GM23248 (cell line): Measurements from ENCODE around the gene ANO4.

Experiments used
- EZH2 ChIP-seq: fragments of 200-600 bp; sonication (generic); IDR thresholded peaks from 2 replicates; pipeline ENCODE4 v1.6.1; 2018; ENCODE audit warnings: antibody characterized with exemption, mild to moderate bottlenecking; ENCODE audit not compliant: insufficient read depth, poor library complexity, severe bottlenecking
- EZH2phosphoT487 ChIP-seq: fragments of 200-600 bp; sonication (generic); IDR thresholded peaks from 2 replicates; pipeline ENCODE4 v1.6.1; 2018; ENCODE audit warnings: antibody characterized with exemption, moderate library complexity, mild to moderate bottlenecking, low read depth; ENCODE audit not compliant: insufficient read depth

DNA sequence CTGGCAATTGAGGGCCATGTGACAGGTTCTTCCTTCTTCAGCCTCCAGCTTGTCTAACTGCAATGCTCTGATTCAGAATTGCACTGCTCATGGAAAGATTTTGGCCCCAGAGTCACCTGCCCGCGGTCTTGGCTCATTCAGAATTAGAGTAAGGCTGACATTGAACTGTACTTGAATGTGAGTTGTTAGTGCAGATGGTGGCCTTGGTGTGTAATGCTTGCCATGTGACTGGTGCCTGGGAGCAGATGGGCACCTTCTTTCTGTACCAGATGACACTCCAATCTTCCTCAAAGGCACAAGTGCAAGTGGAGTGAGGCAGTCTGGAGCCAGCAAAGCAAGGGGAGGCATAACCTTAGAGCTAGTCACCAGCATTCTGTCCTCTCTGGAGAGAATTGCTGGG lies 36.5 kb upstream of the ANO4 start:
- TF ChIP-seq EZH2 (no peak), EZH2phosphoT487 (no peak)
